Breast epithelium (tissue), 4 donors: ENCODE data around the gene AKT1S1. TPM values are rescaled to one million over a fixed set of nuclear protein-coding genes. Genes with fewer than 3 reads are reported as not detected.
A peak's percentile ranks its signal among the peaks of the same experiment; 100 is the strongest.

ENCODE experiments used
- DNase-seq, 2 donors: peaks; one replicate each; pipeline ENCODE4 v3.0.0-alpha.2; 2019; ENCODE audit warnings: low spot score in 2 of 2
- H3K27ac ChIP-seq, 2 donors: fragments of 200-600 bp; sonication (generic) in 1 of 2; one replicate each; pipeline ENCODE4 v1.5.1; 2016 to 2019; ENCODE audit warnings: mild to moderate bottlenecking in 1 of 2
- H3K27me3 ChIP-seq, 2 donors: fragments of 200-600 bp; sonication (generic) in 1 of 2; one replicate each; pipeline versions ENCODE4 v1.5.1 to v1.6.0; 2017 to 2019; ENCODE audit warnings: control low read depth in 1 of 2, mild to moderate bottlenecking in 1 of 2
- H3K36me3 ChIP-seq: fragments of 200-600 bp; one replicate; pipeline ENCODE4 v1.5.1; 2019
- H3K4me1 ChIP-seq, 2 donors: fragments of 200-600 bp; sonication (generic); one replicate each; pipeline ENCODE4 v1.5.1; 2016 to 2019; ENCODE audit warnings: control low read depth in 1 of 2
- H3K4me3 ChIP-seq, 3 donors: fragments of 200-600 bp; sonication (generic); 1 replicate in 2 of 3; 2 replicates in 1 of 3; pipeline ENCODE4 v1.5.1; 2016 to 2019; ENCODE audit warnings: mild to moderate bottlenecking in 3 of 3, moderate library complexity in 2 of 3
- H3K9me3 ChIP-seq, 2 donors: fragments of 200-600 bp; sonication (generic) in 1 of 2; one replicate each; pipeline ENCODE4 v1.5.1; 2016 to 2019; ENCODE audit warnings: control low read depth in 1 of 2
- CTCF ChIP-seq, 3 donors: fragments of 450-650 bp; IDR thresholded peaks; one replicate each; pipeline ENCODE4 v1.5.1; 2016 to 2017; ENCODE audit warnings: antibody characterized with exemption in 3 of 3, mild to moderate bottlenecking in 3 of 3, moderate library complexity in 3 of 3
- POLR2A ChIP-seq: fragments of 450-650 bp; IDR thresholded peaks from one replicate; pipeline ENCODE4 v1.6.1; 2016; ENCODE audit warnings: antibody characterized with exemption, mild to moderate bottlenecking, moderate library complexity
- POLR2AphosphoS5 ChIP-seq, 3 donors: sonication (generic); formaldehyde crosslinking; IDR thresholded peaks; one replicate each; pipeline ENCODE4 v1.6.1; 2017; ENCODE audit warnings: antibody characterized with exemption in 3 of 3
- intact Hi-C: fragments of 100-400 bp; cut with DNase I; formaldehyde crosslinking; loops from one replicate; pipeline ENCODE4 v1.15.1; 2023; ENCODE audit warnings: low total_unique reads
- total RNA-seq, 3 donors: library from RNA; depleted of rRNA; stranded (reverse); fragments of >200 nt; gene quantifications; one replicate each; pipeline ENCODE4 v1.1.0, GENCODE V29; 2016

AKT1S1 gene
- total RNA-seq, 3 donors from 2014 or later = 11.9 to 13.8 (median 12.5) TPM

- TF ChIP-seq POLR2AphosphoS5 (IDR thresholded peaks at IDR 0.05) (no peak), CTCF (IDR thresholded peaks at IDR 0.05) (no peak), POLR2A (no peak)
- H3K36me3 ChIP-seq = no peaks in the 10 kb centered on the region
- no peaks in the 10 kb centered on the region for H3K27me3 ChIP-seq
- H3K9me3 ChIP-seq = no peaks in the 10 kb centered on the region
- no peak overlapping the region for H3K27ac ChIP-seq
- peak overlapping the region; percentile 8 to 59 (median 40) for H3K4me3 ChIP-seq
- H3K4me1 ChIP-seq = no peaks in the 10 kb centered on the region
- intact Hi-C loops = loop anchor here (1.0 kb wide), 1 partner anchor 30 kb away; no protein-coding TSS in a partner anchor
- no peak for DNase-seq
These were observed 13.5 kb upstream of the AKT1S1 start for GRCh38 chr19:49890349-49891311.

GRCh38 chr19:49889687-49890348 is 12.7 kb upstream of the AKT1S1 start:
- peak; percentile 55 to 66 for DNase-seq
- peaks cover 1% of the 10 kb centered on the region for H3K36me3 ChIP-seq
- intact Hi-C loops = loop anchor here (1.0 kb wide), 1 partner anchor 30 kb away; no protein-coding TSS in a partner anchor
- peak in 2 of 3 donors; percentile 49 to 69 for TF ChIP-seq POLR2AphosphoS5 (IDR thresholded peaks at IDR 0.05)
- TF ChIP-seq POLR2A = no peak
- TF ChIP-seq CTCF (IDR thresholded peaks at IDR 0.05) = peak; percentile 45 to 78 (median 51)
- H3K4me3 ChIP-seq = peak overlapping the region; percentile 8 to 59 (median 40)
- H3K4me1 ChIP-seq = no peaks in the 10 kb centered on the region
- no peak overlapping the region for H3K27ac ChIP-seq
- H3K27me3 ChIP-seq = no peaks in the 10 kb centered on the region
- H3K9me3 ChIP-seq = no peaks in the 10 kb centered on the region

GRCh38 chr19:49889038-49889686 is 12.0 kb upstream of the AKT1S1 start:
- Histone ChIP-seq H3K4me1 (no peaks in the 10 kb centered on the region), H3K27ac (no peak overlapping the region), H3K9me3 (no peaks in the 10 kb centered on the region), H3K36me3 (peaks cover 8% of the 10 kb centered on the region), H3K27me3 (no peaks in the 10 kb centered on the region), H3K4me3 (no peak overlapping the region)
- TF ChIP-seq POLR2A (no peak), CTCF (IDR thresholded peaks at IDR 0.05) (no peak), POLR2AphosphoS5 (IDR thresholded peaks at IDR 0.05) (no peak)
- no peak for DNase-seq
- intact Hi-C loops = no loop called here

GRCh38 chr19:49888510-49888824 is 11.3 kb upstream of the AKT1S1 start:
- no peaks in the 10 kb centered on the region for H3K9me3 ChIP-seq
- H3K27me3 ChIP-seq = no peaks in the 10 kb centered on the region
- H3K4me1 ChIP-seq = no peaks in the 10 kb centered on the region
- peaks cover 14% of the 10 kb centered on the region for H3K36me3 ChIP-seq
- no peak overlapping the region for H3K4me3 ChIP-seq
- H3K27ac ChIP-seq = no peak overlapping the region
- TF ChIP-seq CTCF (IDR thresholded peaks at IDR 0.05) = no peak
- intact Hi-C loops = no loop called here
- DNase-seq = no peak
